22Rv1 (cell line): ENCODE measurements around the gene CAMTA1.

Experiments
- CTCF ChIP-seq: fragments of 450-650 bp; IDR thresholded peaks from 2 replicates; pipeline ENCODE4 v1.5.1; 2017; ENCODE audit warnings: mild to moderate bottlenecking
- ZFX ChIP-seq: fragments of 450-650 bp; IDR thresholded peaks from 2 replicates; pipeline ENCODE4 v1.6.1; 2017; ENCODE audit warnings: antibody characterized with exemption, borderline replicate concordance

GRCh38 chr1:7453038-7453437, 667.8 kb downstream of the CAMTA1 start:
- TF ChIP-seq CTCF = no peak
- no peak for TF ChIP-seq ZFX
